ENCODE data around the gene MAPK11.

MAPK11 gene

GRCh38 chr22:50220603-50221409 is 49.4 kb downstream of the MAPK11 start:
- no peak for DNase-seq

- DNase-seq: no peak
Measured at GRCh38 chr22:50219800-50220602, 50.2 kb downstream of the MAPK11 start.

GRCh38 chr22:50218996-50219727 is 51.0 kb downstream of the MAPK11 start:
- peak; percentile 67 for DNase-seq

GRCh38 chr22:50218153-50218995 is 51.8 kb downstream of the MAPK11 start:
- DNase-seq: no peak

- no peak for DNase-seq
Measured at GRCh38 chr22:50217543-50218152, 52.5 kb downstream of the MAPK11 start.

GRCh38 chr22:50216684-50217520 is 53.3 kb downstream of the MAPK11 start:
- no peak for DNase-seq

- no peak for DNase-seq
Measured at GRCh38 chr22:50216055-50216683, 54.0 kb downstream of the MAPK11 start.

GRCh38 chr22:50215297-50216054 is 54.7 kb downstream of the MAPK11 start:
- no peak for DNase-seq

All from NCI-H1105 treated with DMSO at 0.1 percent for 48 hours (cell line).